Raji (cell line): ENCODE data around the gene PRPF4.

Source experiments
- POLR2A ChIP-seq: IDR thresholded peaks from 2 replicates; pipeline ENCODE4 v1.6.1; 2011; ENCODE audit warnings: low read depth, low read length, control low read depth; ENCODE audit not compliant: insufficient read depth

The PRPF4 gene

GRCh38 chr9:113258282-113258681 is 17.2 kb upstream of the PRPF4 start:
- no peak for TF ChIP-seq POLR2A

DNA sequence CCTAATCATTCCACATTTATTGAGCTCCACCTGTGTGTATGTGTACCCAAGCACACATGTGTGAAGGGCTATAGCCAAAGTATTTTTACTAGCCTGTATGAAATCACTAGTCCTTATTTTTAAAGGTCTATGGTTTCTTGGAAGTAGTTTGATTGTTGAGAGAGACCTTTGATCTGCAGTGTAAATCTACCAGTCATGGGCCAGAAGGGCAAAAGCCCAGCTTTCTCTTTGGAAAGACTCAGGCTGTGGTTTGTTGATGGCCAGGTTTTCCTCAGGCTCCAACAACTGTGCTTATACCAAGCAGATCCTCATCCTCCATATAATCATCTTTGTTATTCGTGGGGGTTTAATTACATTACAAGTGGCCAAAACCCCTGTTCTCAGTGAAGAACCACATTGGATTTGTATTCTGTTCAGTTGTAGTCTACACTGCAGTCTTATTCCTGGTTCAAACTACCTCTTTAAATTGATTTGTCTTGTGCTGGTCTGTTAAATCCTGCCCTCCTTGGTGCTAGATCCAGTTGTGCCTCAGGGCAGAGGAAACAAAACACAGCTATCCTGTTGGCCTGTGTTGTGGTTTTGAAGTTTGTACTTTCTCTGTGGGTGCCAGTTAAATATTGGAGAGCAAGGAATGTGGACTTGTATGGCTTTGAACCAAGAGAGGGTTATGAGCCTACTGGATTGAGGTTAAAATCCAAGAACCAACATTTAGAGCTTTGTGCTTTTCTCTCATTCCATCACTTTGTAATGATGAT is 13.4 kb upstream of the PRPF4 start:
- no peak for TF ChIP-seq POLR2A

DNA sequence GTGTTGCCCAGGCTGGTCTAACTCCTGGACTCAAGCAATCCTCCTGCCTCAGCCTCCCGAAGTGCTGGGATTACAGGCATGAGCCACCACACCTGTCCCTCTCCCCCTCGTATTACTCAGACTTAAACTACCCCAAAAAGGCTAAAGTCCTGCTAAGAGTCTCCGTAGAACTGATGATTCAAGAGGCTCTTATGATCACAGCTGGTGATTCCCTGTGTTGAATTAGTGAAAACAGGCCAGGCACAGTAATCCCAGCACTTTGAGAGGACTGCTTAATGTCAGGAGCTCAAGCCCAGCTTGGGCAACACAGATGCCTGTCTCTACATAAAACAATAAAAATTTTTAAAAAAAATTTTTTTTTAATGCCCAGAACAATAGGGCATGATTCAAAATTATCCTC is 9.3 kb upstream of the PRPF4 start:
- no peak for TF ChIP-seq POLR2A

DNA sequence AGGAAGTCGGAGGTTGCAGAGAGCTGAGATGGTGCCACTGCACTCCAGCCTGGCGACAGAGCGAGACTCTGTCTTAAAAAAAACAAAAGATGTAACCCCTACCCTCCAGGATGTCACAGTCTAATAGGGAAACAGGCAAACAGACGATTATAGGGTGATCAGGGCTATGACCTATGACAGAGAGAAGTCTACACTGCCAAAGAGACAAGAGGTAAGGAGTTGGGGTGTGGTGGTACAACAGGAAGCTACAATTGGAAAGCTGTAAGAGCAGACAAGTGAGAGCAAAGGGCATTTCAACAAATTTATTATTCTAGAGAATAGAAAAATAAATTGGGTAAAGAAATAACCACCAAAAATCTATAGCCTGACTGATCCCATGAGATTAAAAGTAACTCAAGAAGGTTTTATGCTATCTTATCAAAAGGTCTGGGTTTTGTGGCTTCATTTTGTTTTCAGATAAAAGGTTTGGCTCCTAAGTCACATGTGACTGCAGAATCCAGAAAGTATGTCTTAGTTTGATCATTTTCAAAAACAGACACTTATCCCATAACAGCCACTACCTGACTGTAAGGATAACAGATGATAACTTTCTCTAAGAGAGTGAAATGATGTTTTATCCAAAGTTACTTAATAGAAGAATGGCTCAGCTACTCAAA is 7.4 kb upstream of the PRPF4 start:
- TF ChIP-seq POLR2A = no peak

- no peak for TF ChIP-seq POLR2A
Observed at GRCh38 chr9:113269355-113269754, 6.1 kb upstream of the PRPF4 start.

- TF ChIP-seq POLR2A = no peak
Observed at GRCh38 chr9:113269871-113270270, 5.6 kb upstream of the PRPF4 start.

GRCh38 chr9:113274474-113275156 is 843 bp upstream of the PRPF4 start:
- no peak for TF ChIP-seq POLR2A

DNA sequence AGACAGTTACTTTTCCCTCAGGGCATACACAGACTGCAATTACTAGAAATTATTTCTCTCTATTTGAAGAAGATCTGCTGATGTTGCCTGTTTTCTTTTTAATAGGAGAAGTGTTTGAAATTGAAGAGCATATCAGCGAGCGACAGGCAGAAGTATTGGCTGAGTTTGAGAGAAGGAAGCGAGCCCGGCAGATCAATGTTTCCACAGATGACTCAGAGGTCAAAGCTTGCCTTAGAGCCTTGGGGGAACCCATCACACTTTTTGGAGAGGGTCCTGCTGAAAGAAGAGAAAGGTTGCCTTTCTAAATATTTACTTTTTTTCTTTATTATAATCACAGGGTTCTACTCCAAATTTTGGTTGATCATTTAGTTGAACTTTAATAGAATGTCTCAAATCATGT is 3.4 kb downstream of the PRPF4 start:
- TF ChIP-seq POLR2A = no peak

- TF ChIP-seq POLR2A = no peak
Observed at GRCh38 chr9:113281356-113281755, 5.9 kb downstream of the PRPF4 start.

DNA sequence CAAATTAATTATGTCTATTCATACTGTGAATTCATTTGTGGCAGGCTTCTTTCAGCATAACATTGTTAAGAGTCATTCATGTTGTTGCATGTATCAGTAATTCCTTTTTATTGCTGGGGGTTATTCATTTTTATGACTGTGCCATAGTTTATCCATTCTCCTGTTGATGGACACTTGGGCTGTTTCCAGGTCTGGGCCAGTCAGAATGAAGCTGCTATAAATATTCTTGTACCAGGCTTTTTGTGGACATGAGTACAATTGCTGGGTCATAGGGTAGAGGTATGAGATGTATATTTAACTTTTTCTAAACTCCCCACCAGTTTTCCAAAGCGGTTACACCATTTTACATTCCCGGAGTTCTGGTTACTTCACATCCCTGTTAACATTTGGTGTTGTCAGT is 13.6 kb downstream of the PRPF4 start:
- TF ChIP-seq POLR2A = no peak

GRCh38 chr9:113290052-113290607 is 14.7 kb downstream of the PRPF4 start:
- no peak for TF ChIP-seq POLR2A

DNA sequence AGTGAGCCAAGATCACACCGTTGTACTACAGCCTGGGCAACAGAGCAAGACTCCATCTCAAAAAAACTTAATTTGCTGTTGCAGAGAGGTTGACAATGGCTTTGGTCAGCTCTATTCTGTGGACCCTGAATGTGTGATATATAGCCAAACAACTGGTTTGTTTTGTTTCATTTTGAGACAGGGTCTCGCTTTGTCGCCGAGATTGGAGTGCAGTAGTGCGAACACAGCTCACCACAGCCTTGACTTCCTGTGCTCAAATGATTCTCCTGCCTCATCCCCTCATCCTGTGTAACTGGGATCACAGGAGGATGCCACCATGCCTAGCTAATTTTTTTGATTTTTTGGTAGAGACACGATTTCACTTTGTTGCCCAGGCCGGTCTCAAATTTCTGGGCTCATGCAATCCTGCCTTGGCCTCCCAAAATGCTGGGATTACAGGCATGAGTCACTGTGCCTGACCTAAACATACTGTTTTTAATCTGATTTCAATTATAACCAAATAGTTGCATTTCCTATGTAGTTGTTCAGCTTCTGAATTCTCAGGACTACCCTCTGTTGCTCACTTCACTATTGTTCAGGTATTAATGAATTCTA is 17.9 kb downstream of the PRPF4 start:
- TF ChIP-seq POLR2A = no peak

DNA sequence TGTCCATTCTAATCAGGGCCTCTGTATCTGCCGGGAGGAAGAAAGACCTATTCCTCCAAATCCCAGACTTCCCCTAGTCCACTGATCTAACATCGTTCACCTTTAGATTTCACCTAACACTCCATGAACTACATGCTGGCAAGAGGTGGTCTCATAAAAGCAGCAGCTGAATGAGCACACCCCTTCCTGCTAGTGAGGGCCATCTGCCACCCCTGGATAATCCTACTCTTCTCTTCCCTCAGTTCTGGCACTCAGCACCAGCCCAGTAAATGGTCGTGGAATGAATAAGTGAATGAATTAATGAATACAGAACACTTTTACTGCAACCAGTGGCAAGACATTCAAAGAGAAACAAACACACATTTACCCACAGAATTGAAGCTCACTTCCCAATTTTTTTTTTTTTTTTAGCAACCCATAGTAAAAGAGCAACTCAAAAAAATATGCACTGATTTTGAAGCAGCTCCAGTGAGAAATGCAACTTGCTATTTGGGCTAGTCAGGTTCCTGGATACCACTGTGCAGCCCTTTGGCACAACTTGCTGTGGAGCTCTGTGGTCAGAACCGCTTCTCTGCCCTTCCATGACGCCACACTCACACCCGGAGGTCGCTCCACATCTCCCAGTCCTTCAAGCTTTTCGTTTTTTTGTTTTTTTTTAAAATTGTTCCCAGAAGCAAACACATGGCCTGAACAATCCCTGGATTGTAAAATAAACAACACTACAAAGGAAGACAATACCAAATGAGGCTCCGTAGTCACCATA is 21.5 kb downstream of the PRPF4 start:
- TF ChIP-seq POLR2A = no peak

GRCh38 chr9:113298311-113298710 is 22.9 kb downstream of the PRPF4 start:
- TF ChIP-seq POLR2A = no peak
